BLaER1 treated with 17β-estradiol and CSF1 and Interleukin-3, amounts not matched to agents 10 nM and 100 nM (cell line): ENCODE results near the gene WDR83.
"Not testable (repeated sequence)": the region's sequence is repeated elsewhere in the genome, so short reads cannot be mapped to it uniquely, and the experiment has no call there.

ENCODE experiments used
- H3K27ac ChIP-seq, 11 experiments: shearing (Covaris generic); formaldehyde crosslinking; 2 replicates each; pipeline ENCODE4 v1.8.1; 2022
- H3K27me3 ChIP-seq, 11 experiments: shearing (Covaris generic); formaldehyde crosslinking; 2 replicates each; pipeline ENCODE4 v1.8.1; 2022
- H3K36me3 ChIP-seq, 11 experiments: shearing (Covaris generic); formaldehyde crosslinking; 2 replicates each; pipeline ENCODE4 v1.8.1; 2022
- H3K4me1 ChIP-seq, 10 experiments: shearing (Covaris generic); formaldehyde crosslinking; 2 replicates each; pipeline ENCODE4 v1.8.1; 2022
- H3K4me2 ChIP-seq, 11 experiments: shearing (Covaris generic); formaldehyde crosslinking; 2 replicates each; pipeline ENCODE4 v1.8.1; 2022
- H3K4me3 ChIP-seq, 10 experiments: shearing (Covaris generic); formaldehyde crosslinking; 2 replicates each; pipeline ENCODE4 v1.8.1; 2022
- H3K9ac ChIP-seq, 11 experiments: shearing (Covaris generic); formaldehyde crosslinking; 2 replicates each; pipeline ENCODE4 v1.8.1; 2022
- H3K9me3 ChIP-seq, 11 experiments: shearing (Covaris generic); formaldehyde crosslinking; replicated peaks in 1 of 11; 2 replicates each; pipeline ENCODE4 v1.8.1; 2022
- H4K20me1 ChIP-seq, 11 experiments: shearing (Covaris generic); formaldehyde crosslinking; 2 replicates each; pipeline ENCODE4 v1.8.1; 2022
- Cebpa-rat ChIP-seq, 11 experiments: shearing (Covaris generic); IDR thresholded peaks; 2 replicates each; pipeline ENCODE4 v1.8.1; 2022

The WDR83 gene, protein sequence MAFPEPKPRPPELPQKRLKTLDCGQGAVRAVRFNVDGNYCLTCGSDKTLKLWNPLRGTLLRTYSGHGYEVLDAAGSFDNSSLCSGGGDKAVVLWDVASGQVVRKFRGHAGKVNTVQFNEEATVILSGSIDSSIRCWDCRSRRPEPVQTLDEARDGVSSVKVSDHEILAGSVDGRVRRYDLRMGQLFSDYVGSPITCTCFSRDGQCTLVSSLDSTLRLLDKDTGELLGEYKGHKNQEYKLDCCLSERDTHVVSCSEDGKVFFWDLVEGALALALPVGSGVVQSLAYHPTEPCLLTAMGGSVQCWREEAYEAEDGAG

DNA sequence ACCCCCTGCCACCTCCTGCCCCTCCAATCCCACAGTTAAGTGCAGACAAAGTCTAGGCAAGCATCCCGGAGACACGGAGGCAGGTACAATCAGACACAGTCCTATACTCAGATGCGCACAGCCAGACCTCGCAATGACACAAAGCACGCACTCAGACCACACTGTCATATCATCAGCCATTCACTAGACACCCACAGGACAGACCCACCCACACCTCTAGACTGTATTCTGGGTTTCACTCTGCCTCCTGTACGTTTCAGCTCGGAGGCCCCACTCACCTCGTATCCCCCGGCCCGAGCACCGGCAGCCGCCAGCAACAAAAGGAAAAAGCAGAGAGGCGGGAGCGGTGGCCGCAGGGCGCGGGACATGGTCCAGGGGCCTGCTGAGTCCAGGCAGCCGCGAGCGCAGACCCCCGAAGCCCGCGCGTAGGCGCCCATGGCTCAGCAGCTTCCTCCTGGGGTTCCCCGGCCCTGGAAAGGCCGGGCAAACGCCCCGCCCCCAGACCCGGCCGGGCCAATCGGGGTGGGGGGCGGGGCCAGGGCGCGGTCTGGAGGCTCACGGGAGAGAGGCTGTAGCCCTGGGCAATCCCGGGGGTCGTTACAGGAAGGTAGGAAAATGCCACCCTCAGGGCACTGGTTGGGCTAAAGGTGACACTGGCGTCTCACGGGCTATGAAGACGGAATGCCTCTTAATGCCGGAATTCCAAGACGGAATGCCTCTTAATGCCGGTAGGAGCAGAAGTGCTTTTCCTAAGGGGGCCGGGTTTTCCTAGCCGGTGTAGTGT is at the start of gene WDR83, which contains the start of gene MAN2B1:
TSS of gene WDR83 (plus strand) at position 543 of the 784 bp plus-strand sequence. CDS start 2,984 bp downstream, outside the sequence.
TSS of gene MAN2B1 (minus strand) at position 478 of the 784 bp plus-strand sequence. CDS start at position 437, 41 bp downstream.
- Histone ChIP-seq H3K4me1 (peaks cover 49 to 55% (median 52%) of the 10 kb centered on the region in 10 experiments), H3K4me3 (peak within 1 kb of the TSS; percentile 75 to 96 (median 88)), H3K27me3 (no peaks in the 10 kb centered on the region), H3K4me2 (peak within 1 kb of the TSS; percentile 96 to 100 (median 99)), H3K9ac (peak within 1 kb of the TSS; percentile 84 to 99 (median 95)), H3K27ac (peak within 1 kb of the TSS; percentile 50 to 99 (median 82)), H4K20me1 (peaks cover 0 to 26% (median 3%) of the 10 kb centered on the region in 11 experiments; a peak in 7 of 22 replicates), H3K36me3 (peaks cover 35 to 59% (median 49%) of the 10 kb centered on the region in 11 experiments), H3K9me3 (no peaks in the 10 kb centered on the region)
- no peak for TF ChIP-seq Cebpa-rat (IDR thresholded peaks at IDR 0.05)

- peaks cover 0 to 4% (median 0%) of the 10 kb centered on the region in 11 experiments; a peak in 2 of 22 replicates for H3K9me3 ChIP-seq
- H3K4me2 ChIP-seq, result no peak overlapping the region
- H4K20me1 ChIP-seq, result peaks cover 65 to 95% (median 86%) of the 10 kb centered on the region in 11 experiments
- H3K27ac ChIP-seq, result no peak overlapping the region
- H3K27me3 ChIP-seq, result no peaks in the 10 kb centered on the region
- TF ChIP-seq Cebpa-rat (IDR thresholded peaks at IDR 0.05), result no peak
- H3K4me1 ChIP-seq, result peaks cover 34 to 49% (median 38%) of the 10 kb centered on the region in 10 experiments
- H3K9ac ChIP-seq, result no peak overlapping the region
- no peak overlapping the region for H3K4me3 ChIP-seq
- H3K36me3 ChIP-seq, result peaks cover 33 to 73% (median 46%) of the 10 kb centered on the region in 11 experiments
These were observed 49.0 kb upstream of the WDR83 start for GRCh38 chr19:12617646-12618045.

GRCh38 chr19:12621253-12622024 is 45.2 kb upstream of the WDR83 start:
- not testable (repeated sequence) for H3K27me3 ChIP-seq, H3K27ac ChIP-seq, H3K9ac ChIP-seq, H3K4me3 ChIP-seq
- H3K4me2 ChIP-seq, result peak overlapping the region in 2 of 11 experiments; percentile 33 to 61; a peak in 1 of 22 replicates
- peaks cover 27 to 68% (median 54%) of the 10 kb centered on the region in 11 experiments; a peak in 20 of 22 replicates for H4K20me1 ChIP-seq
- peaks cover 5 to 18% (median 13%) of the 10 kb centered on the region in 10 experiments; a peak in 17 of 20 replicates for H3K4me1 ChIP-seq
- H3K36me3 ChIP-seq, result peaks cover 42 to 80% (median 64%) of the 10 kb centered on the region in 11 experiments
- H3K9me3 ChIP-seq, result peaks cover 13 to 23% (median 20%) of the 10 kb centered on the region in 11 experiments

GRCh38 chr19:12623361-12624031 is 43.1 kb upstream of the WDR83 start:
- Histone ChIP-seq H3K9ac (no peak overlapping the region), H3K4me3 (no peak overlapping the region), H3K9me3 (peaks cover 33 to 44% (median 40%) of the 10 kb centered on the region in 11 experiments), H3K4me2 (no peak overlapping the region), H3K4me1 (peaks cover 0 to 15% (median 12%) of the 10 kb centered on the region in 10 experiments; a peak in 11 of 20 replicates), H4K20me1 (peaks cover 9 to 48% (median 33%) of the 10 kb centered on the region in 11 experiments; a peak in 16 of 22 replicates), H3K27ac (no peak overlapping the region), H3K27me3 (no peaks in the 10 kb centered on the region), H3K36me3 (peaks cover 54 to 84% (median 73%) of the 10 kb centered on the region in 11 experiments)
- TF ChIP-seq Cebpa-rat (IDR thresholded peaks at IDR 0.05), result no peak

- no peak overlapping the region for H3K27ac ChIP-seq
- H3K4me2 ChIP-seq, result no peak overlapping the region
- H3K4me1 ChIP-seq, result no peaks in the 10 kb centered on the region
- H3K9me3 ChIP-seq, result peaks cover 49 to 65% (median 59%) of the 10 kb centered on the region in 11 experiments
- H3K27me3 ChIP-seq, result no peaks in the 10 kb centered on the region
- peaks cover 0 to 16% (median 9%) of the 10 kb centered on the region in 11 experiments; a peak in 10 of 22 replicates for H4K20me1 ChIP-seq
- H3K36me3 ChIP-seq, result peaks cover 82 to 96% (median 89%) of the 10 kb centered on the region in 11 experiments
- TF ChIP-seq Cebpa-rat (IDR thresholded peaks at IDR 0.05), result no peak
- H3K9ac ChIP-seq, result no peak overlapping the region
- H3K4me3 ChIP-seq, result peak overlapping the region in 9 of 10 experiments; percentile 15 to 48 (median 32); a peak in 12 of 20 replicates
These were observed 39.6 kb upstream of the WDR83 start for GRCh38 chr19:12626958-12627357.

DNA sequence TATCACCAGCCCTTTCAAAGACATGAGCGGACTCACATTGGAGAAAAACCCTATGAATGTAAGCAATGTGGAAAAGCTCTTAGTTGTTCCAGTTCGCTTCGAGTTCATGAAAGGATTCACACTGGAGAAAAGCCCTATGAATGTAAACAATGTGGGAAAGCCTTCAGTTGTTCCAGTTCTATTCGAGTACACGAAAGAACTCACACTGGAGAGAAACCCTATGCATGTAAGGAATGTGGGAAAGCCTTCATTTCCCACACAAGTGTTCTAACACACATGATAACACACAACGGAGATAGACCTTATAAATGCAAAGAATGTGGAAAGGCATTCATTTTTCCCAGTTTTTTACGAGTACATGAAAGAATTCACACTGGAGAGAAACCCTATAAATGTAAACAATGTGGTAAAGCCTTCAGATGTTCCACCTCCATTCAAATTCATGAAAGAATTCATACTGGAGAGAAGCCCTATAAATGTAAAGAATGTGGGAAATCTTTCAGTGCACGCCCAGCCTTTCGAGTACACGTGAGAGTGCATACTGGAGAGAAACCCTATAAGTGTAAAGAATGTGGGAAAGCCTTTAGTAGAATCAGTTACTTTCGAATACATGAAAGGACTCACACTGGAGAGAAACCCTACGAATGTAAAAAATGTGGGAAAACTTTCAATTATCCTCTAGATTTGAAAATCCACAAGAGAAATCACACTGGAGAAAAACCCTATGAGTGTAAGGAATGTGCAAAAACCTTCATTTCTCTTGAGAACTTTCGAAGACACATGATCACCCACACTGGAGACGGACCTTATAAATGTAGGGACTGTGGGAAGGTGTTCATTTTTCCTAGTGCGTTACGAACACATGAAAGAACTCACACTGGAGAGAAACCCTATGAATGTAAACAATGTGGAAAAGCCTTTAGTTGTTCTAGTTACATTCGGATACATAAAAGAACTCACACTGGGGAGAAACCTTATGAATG is 38.3 kb upstream of the WDR83 start:
- Histone ChIP-seq H4K20me1 (peaks cover 0 to 5% (median 0%) of the 10 kb centered on the region in 11 experiments; a peak in 7 of 22 replicates), H3K4me1 (no peaks in the 10 kb centered on the region), H3K4me2 (no peak overlapping the region), H3K9me3 (peaks cover 49 to 65% (median 59%) of the 10 kb centered on the region in 11 experiments), H3K4me3 (peak overlapping the region; percentile 1 to 48 (median 23); a peak in 15 of 20 replicates), H3K27me3 (no peaks in the 10 kb centered on the region), H3K9ac (no peak overlapping the region), H3K27ac (no peak overlapping the region), H3K36me3 (peaks cover 83 to 100% (median 95%) of the 10 kb centered on the region in 11 experiments)
- no peak for TF ChIP-seq Cebpa-rat (IDR thresholded peaks at IDR 0.05)

- Histone ChIP-seq H3K27me3 (no peaks in the 10 kb centered on the region), H3K4me3 (peak overlapping the region in 1 of 10 experiments; percentile 20; a peak in 3 of 20 replicates), H3K4me1 (no peaks in the 10 kb centered on the region), H3K36me3 (peaks cover 78 to 100% (median 93%) of the 10 kb centered on the region in 11 experiments), H4K20me1 (no peaks in the 10 kb centered on the region; a peak in 2 of 22 replicates), H3K27ac (no peak overlapping the region), H3K9ac (no peak overlapping the region), H3K4me2 (no peak overlapping the region), H3K9me3 (peaks cover 49 to 65% (median 59%) of the 10 kb centered on the region in 11 experiments)
- no peak for TF ChIP-seq Cebpa-rat (IDR thresholded peaks at IDR 0.05)
These were observed 37.4 kb upstream of the WDR83 start for GRCh38 chr19:12629215-12629614.
